ENCODE data around the gene TTYH2.

The TTYH2 gene

DNA sequence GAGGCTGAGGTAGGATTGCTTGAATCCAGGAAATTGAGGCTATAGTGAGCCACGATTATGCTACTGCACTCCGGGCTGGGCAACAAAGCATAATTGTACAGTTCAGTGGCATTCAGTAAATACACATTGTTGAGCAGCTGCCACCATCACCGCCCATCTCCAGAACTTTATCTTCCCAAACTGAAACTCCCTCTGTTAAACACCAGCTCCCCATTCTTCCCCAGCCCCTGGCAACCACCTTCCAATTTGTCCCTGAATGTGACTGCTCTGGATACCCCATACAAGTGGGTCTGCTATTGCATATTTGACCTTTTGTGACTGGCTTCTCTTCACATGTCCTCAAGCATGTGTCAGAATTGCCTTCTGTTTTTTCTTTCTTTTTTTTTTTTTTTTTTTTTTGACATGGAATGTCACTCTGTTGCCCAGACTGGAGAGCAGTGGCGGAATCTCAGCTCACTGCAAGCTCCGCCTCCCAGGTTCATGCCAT is 7.0 kb upstream of the TTYH2 start:
- no peak overlapping the region for H3K4me2 ChIP-seq (ENCODE audit: low read length)
- H3K36me3 ChIP-seq (ENCODE audit: insufficient read depth, low read length) = peaks cover 76% of the 10 kb centered on the region
- no peaks in the 10 kb centered on the region for H3K9me3 ChIP-seq (ENCODE audit: low read length)
- no peak overlapping the region for H2AFZ ChIP-seq (ENCODE audit: low read length)
- H3K27ac ChIP-seq (ENCODE audit: low read depth, low read length, poor library complexity, severe bottlenecking) = no peak overlapping the region
- H3K4me1 ChIP-seq (ENCODE audit: insufficient read depth, low read length, severe bottlenecking) = peaks cover 18% of the 10 kb centered on the region
- no peak overlapping the region for H3K9ac ChIP-seq (ENCODE audit: low read length)
- no peaks in the 10 kb centered on the region; the same call in 1 of the 2 replicates for H3F3A ChIP-seq (ENCODE audit: insufficient read depth, low read length)
- peaks cover 13% of the 10 kb centered on the region for H3K79me2 ChIP-seq (ENCODE audit: insufficient read depth, low read length)
- H3K4me3 ChIP-seq (ENCODE audit: low read depth, low read length, poor library complexity, severe bottlenecking) = no peak overlapping the region
- no peaks in the 10 kb centered on the region for H3K27me3 ChIP-seq (ENCODE audit: insufficient read depth, low read length)
- H4K20me1 ChIP-seq (ENCODE audit: insufficient read depth, low read length) = no peaks in the 10 kb centered on the region
- TF ChIP-seq EZH2 (IDR thresholded peaks at IDR 0.05; ENCODE audit: borderline replicate concordance, low read length) = no peak
- TF ChIP-seq, protein P1, sequence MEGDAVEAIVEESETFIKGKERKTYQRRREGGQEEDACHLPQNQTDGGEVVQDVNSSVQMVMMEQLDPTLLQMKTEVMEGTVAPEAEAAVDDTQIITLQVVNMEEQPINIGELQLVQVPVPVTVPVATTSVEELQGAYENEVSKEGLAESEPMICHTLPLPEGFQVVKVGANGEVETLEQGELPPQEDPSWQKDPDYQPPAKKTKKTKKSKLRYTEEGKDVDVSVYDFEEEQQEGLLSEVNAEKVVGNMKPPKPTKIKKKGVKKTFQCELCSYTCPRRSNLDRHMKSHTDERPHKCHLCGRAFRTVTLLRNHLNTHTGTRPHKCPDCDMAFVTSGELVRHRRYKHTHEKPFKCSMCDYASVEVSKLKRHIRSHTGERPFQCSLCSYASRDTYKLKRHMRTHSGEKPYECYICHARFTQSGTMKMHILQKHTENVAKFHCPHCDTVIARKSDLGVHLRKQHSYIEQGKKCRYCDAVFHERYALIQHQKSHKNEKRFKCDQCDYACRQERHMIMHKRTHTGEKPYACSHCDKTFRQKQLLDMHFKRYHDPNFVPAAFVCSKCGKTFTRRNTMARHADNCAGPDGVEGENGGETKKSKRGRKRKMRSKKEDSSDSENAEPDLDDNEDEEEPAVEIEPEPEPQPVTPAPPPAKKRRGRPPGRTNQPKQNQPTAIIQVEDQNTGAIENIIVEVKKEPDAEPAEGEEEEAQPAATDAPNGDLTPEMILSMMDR (IDR thresholded peaks at IDR 0.05; ENCODE audit: low read length) = no peak
- no peaks in the 10 kb centered on the region for H3K9me2 ChIP-seq (ENCODE audit: low read depth, low read length)

DNA sequence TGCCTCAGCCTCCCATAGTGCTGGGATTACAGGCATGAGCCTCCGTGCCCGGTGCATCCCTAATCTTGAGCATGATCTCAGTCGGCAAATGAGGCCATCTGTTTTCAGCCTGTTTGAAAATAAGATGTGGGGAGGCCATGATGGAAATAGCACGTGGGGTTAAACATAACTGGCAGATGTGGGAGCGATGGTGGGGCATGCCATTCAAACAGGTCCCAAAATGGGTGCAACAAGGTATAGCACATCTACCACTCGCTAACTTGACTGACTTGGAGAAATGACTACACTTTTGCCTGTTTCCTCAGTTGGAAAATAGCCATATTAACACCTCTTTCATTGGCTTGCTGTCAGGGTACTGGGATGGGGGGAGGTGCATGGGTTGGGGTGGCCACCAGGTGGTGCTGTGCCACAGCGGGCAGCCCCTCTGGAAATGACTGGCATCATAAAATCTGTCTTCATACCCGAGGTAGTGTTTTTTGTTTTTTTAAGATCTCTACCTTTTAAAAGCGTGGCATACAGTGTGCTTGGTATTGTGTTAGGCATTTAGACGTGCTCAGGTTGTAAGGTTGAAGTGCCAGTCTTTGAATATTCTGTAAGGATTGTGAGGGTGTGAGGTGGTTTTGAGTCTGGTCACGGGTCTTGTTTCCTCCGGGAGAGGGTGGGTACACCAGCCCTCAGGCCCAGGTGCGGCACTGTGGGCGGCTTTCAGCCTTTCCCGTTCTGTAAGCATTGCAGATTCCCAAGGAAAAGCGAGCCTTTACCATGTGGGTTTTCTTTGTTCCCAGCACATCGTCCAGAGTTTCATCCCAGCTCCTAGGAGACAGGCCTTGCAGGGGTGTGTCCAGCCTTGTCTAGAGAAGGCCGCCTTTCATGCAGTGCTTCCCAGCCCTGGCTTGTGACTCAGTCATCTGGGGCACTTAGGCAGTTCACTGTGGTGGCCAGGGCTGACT is 2.9 kb upstream of the TTYH2 start:
- Histone ChIP-seq H3K79me2 (ENCODE audit: insufficient read depth, low read length) (no peaks in the 10 kb centered on the region; the same call in 1 of the 2 replicates), H3K9ac (ENCODE audit: low read length) (no peak overlapping the region), H3F3A (ENCODE audit: insufficient read depth, low read length) (no peaks in the 10 kb centered on the region; the same call in none of the 2 replicates), H4K20me1 (ENCODE audit: insufficient read depth, low read length) (no peaks in the 10 kb centered on the region), H3K27me3 (ENCODE audit: insufficient read depth, low read length) (no peaks in the 10 kb centered on the region), H3K9me3 (ENCODE audit: low read length) (no peaks in the 10 kb centered on the region), H2AFZ (ENCODE audit: low read length) (no peak overlapping the region), H3K27ac (ENCODE audit: low read depth, low read length, poor library complexity, severe bottlenecking) (no peak overlapping the region), H3K4me1 (ENCODE audit: insufficient read depth, low read length, severe bottlenecking) (peaks cover 19% of the 10 kb centered on the region), H3K36me3 (ENCODE audit: insufficient read depth, low read length) (peaks cover 64% of the 10 kb centered on the region), H3K9me2 (ENCODE audit: low read depth, low read length) (no peaks in the 10 kb centered on the region), H3K4me2 (ENCODE audit: low read length) (no peak overlapping the region), H3K4me3 (ENCODE audit: low read depth, low read length, poor library complexity, severe bottlenecking) (no peak overlapping the region)
- TF ChIP-seq, protein P1 (IDR thresholded peaks at IDR 0.05; ENCODE audit: low read length) = peak; percentile 98
- no peak for TF ChIP-seq EZH2 (IDR thresholded peaks at IDR 0.05; ENCODE audit: borderline replicate concordance, low read length)

DNA sequence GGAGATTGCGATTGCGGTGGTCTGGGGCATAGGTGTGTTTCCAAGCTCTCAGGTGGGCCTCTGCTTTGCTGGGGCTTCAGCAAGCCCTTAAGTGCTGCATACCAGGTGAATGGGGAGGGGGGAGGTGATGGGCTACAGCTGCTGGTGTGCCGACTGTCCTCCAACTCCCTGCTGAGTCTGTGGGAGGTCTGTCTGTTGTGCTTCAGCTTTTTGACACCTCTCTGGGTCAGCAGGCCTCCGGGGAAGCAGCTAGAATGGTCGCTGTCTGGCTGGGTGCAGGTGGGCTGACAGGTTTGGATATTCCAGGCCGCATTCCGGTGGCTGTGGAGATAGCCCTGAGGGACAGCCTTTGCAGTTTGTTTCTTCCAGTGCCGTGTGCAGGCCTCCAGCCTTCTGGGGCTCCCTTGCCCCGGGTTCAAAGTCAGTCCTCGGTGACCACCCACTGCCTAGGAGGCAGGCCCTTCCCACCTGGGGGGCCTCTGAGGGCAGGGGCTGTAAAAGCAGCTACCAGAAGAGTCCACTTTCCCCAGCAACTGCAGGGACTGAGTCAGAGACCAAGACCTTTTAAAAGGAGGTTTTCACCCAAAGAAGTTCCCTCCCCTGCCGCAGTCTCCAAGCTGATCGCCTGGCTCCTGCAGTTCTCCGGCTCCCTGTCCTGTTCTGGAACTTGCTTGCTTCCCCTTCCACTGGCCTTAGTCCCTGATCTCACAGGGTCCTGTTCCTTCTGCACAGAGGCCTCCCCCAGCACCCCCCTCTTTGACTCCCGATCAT is 2.0 kb upstream of the TTYH2 start:
- Histone ChIP-seq H4K20me1 (ENCODE audit: insufficient read depth, low read length) (no peaks in the 10 kb centered on the region), H3K9me3 (ENCODE audit: low read length) (no peaks in the 10 kb centered on the region), H3K4me2 (ENCODE audit: low read length) (no peak overlapping the region), H3K79me2 (ENCODE audit: insufficient read depth, low read length) (no peaks in the 10 kb centered on the region), H3K27me3 (ENCODE audit: insufficient read depth, low read length) (no peaks in the 10 kb centered on the region; the same call in 1 of the 2 replicates), H3K36me3 (ENCODE audit: insufficient read depth, low read length) (peaks cover 56% of the 10 kb centered on the region), H3K4me1 (ENCODE audit: insufficient read depth, low read length, severe bottlenecking) (peaks cover 13% of the 10 kb centered on the region), H3K4me3 (ENCODE audit: low read depth, low read length, poor library complexity, severe bottlenecking) (no peak overlapping the region), H2AFZ (ENCODE audit: low read length) (no peak overlapping the region), H3K9ac (ENCODE audit: low read length) (no peak overlapping the region), H3K9me2 (ENCODE audit: low read depth, low read length) (no peaks in the 10 kb centered on the region), H3F3A (ENCODE audit: insufficient read depth, low read length) (no peaks in the 10 kb centered on the region; the same call in none of the 2 replicates), H3K27ac (ENCODE audit: low read depth, low read length, poor library complexity, severe bottlenecking) (no peak overlapping the region)
- no peak for TF ChIP-seq EZH2 (IDR thresholded peaks at IDR 0.05; ENCODE audit: borderline replicate concordance, low read length)
- TF ChIP-seq, protein P1 (IDR thresholded peaks at IDR 0.05; ENCODE audit: low read length) = no peak

All from OCI-LY1 (cell line).